Stimulated activated CD8-positive, alpha-beta memory T cell treated with anti-CD3 and anti-CD28 coated beads, Interleukin-4, amount 100 ng/mL, for 4 hours (primary cell): ENCODE measurements around the gene FARS2.

ENCODE experiments used
- DNase-seq, 2 donors: peaks; one replicate each; pipeline ENCODE4 v3.0.0-alpha.2; 2020; ENCODE audit warnings: low read depth in 2 of 2, low spot score in 1 of 2

The FARS2 gene

GRCh38 chr6:5746759-5747130 is 485.4 kb downstream of the FARS2 start:
- DNase-seq = no peak

GRCh38 chr6:5747379-5747778 is 486.1 kb downstream of the FARS2 start:
- DNase-seq = no peak

DNA sequence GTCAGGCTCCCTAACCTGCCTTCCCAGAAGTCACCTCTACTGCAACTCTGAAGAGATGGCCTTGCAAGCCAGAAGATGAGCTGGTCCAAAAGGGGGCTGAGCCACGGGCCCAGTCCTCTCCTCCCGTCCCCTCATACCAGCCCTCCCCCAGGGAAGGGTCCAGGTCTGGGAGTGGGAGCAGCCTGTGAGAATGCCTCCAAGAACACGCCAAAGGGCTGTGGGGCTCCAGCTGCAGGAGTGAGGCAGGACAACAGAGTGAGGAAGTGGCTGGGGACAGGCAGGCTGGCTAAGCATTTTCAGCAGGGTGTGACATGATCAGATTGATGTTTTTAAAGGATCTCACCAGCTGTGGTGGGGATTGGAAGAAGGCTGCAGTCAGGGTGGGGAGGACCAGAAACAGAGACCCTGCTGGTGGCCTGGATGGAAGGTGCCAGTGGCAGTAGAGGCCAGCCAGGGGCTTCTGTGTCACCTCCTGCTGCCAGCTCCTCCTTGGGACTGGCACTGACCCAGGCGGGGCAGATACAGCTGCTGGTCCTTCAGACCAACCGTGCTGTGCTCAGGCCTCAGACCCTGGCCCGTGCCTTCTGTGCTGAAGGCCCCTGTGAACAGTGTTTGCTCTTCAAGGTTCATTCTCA is 487.8 kb downstream of the FARS2 start:
- DNase-seq = no peak

GRCh38 chr6:5749651-5750215 is 488.4 kb downstream of the FARS2 start:
- DNase-seq = no peak

DNA sequence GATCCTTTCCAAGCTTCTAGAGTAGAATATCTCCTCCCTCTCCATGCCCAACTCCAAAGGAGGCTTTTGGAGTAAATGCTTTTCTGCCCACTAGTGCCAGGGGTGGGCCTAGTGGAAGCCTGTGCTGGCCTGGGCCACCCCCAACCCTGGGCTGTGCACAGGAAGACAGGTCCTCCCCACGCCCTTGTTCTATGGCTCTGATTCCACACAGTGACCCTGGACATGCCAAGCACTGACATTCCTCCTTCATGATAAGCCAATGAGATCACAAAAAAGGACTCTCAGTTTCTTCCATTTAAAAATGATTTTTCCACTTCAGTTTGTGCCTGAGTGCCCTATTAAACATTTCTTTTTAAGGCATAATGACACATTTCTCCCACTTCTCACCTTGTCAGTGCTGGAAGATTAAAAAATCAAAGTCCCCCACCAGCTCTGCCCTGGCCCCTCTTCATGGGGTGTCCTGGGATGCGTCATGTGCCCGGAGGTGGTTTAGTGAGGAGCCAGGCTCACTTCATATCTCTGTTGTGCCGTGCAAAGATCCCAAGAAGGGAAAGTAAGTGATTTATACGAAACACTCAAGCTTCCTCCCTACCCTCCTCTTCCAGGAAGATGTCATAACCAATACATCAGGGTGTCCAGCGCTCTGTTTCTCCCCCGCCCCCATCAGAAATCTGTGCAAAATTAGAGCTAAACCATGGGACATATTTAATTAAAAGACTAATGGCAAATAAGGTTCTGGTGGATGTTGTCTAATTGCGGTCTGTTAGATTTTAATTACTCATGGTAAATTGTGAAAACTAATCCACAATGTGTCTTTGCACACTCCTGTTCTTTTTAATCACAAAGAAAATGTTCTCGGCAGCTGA is 490.4 kb downstream of the FARS2 start:
- no peak for DNase-seq

DNA sequence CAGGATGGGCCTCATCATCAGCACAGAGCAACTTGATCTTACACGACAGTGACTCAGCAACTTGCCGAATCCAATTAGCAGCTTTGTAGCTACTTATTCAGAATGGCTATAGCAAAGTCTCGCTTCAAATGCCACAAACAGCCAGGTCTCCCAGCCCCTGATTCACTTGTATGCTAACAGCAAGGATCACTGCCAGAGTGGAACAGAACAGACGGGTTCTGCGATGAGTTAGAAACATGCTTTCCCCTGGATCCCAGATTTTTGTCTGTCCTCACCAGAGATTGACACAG is 491.0 kb downstream of the FARS2 start:
- DNase-seq = no peak

DNA sequence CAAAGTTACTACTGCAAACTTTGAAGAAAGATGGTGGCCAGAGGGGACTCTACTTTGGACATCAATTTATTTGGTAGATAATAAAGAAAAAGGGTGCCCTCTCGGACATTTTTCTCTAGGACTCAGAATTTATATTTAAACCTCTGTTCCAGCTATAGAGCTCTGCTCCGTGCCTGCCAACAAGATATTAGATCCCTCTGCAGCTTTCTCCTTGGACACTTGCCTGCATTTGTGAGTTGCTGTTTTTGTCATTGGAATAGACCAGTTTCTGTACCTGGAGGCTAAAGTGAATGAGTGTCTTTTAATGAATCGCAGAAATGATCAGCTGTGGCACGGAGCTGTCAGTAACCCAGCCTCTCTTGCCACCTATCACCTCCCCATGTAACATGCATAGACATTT is 491.9 kb downstream of the FARS2 start:
- no peak for DNase-seq

DNA sequence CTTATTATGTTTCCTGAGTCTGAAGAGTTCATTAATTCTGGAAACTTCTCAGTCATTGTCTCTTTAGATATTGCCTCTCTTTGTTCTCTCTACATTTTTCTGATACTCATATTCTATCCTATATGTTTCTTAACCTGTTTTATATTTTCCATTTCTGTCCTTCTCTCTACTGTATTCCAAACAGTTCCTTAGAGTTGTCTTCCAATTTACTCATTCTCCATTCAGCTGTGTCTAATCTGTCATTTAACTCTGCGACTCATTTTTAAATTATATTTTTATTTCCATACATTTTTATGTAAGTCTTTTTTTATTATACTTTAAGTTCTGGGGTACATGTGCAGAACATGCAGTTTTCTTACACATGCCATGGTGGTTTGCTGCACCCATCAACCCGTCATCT is 493.6 kb downstream of the FARS2 start:
- no peak for DNase-seq

DNA sequence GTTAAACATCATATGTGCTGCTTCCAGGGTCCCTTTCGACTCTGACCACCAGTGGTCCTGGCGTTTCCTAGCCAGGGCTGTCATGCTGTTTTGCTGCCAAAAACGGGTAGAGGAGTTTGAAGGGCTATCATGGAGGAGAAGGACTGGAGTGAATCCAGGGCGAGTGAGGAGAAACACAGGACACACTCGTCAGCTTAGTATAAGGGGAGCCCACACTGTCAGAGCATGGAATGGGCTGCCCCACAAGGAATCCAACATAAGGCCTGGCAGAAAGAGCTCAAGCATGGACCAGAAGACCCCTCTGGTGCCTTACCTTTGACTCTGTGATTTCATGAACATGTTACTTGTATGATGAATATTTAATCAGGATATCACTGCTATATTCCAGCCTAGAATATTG is 498.3 kb downstream of the FARS2 start:
- no peak for DNase-seq

DNA sequence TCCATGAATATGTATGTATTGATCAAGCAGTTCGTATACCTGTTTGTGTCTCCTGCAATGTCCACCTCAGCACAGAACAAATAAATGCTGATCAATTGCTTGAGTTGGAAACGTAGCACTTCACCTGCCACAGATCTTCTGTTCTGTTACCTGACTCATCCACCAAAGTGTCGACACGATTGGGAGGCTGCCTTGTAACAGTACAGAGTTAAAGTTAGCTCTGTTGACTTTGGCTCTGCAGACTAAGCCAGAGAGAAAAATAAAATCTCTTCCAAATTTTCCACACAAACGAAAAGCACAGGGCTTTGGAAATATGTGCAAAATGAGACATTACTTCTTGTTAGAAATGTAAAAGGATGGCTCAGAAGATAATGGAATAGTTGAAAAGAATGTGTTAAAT is 500.1 kb downstream of the FARS2 start:
- DNase-seq = no peak

DNA sequence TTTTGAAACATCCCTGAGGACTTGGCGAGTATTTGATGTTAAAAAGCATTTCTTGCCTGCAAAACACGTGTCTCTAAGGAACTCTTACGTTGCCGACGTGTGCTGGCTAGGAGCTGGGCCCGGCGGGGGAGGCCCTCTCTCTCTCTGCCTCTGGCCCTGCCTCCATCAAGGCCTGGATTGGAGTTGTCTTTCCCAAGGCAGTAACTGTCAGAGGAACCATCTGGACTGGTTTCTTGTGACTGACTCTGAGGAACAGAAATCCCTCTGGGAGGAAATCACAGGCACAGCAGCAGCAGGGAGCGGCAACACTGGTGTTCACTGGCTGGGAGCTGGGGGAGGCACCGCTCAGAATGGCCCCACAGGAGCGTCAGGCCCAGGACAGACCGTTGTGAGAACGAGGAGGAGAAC is 501.3 kb downstream of the FARS2 start:
- no peak for DNase-seq

DNA sequence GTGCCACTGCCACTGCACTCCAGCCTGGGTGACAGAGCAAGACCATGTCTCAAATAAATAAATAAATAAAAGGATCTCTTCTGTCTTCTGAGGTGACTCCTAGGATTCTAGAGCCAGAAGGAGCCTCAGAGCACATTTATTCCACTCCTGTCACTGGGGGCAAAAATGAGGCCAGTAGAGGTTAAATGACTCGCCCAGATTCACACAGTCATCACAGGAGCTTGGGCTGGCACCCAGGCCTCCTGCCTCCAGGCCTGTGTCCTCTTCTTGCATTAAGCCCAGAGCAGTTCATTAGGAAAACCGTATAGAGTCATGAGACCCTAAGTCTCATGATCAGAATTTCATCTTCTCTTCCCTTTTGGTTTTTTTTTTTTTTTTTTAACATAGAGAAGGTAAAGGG is 502.1 kb downstream of the FARS2 start:
- no peak for DNase-seq

DNA sequence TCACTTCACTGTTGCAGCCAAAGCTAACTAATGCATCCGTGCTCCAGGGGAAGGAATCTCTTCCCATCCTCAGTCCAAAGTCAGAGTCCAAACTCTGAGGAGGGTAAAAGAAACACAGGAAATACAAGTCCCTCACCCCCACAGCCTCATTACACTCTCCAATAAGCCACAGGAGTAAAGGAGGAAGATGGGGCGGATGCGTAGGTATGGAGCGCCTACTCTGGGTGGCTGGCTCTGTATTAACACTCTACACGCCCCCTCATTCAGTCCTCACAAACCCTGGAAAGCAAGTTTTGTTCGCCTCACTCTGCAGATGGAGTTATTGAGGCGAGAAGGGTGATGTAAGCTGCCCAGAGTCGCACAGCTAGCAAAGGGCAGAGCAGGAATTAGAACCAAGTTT is 502.6 kb downstream of the FARS2 start:
- no peak for DNase-seq

- DNase-seq = no peak
These were observed 503.2 kb downstream of the FARS2 start for GRCh38 chr6:5764401-5764955.

- no peak for DNase-seq
These were observed 503.9 kb downstream of the FARS2 start for GRCh38 chr6:5765141-5765760.

GRCh38 chr6:5766260-5766659 is 504.9 kb downstream of the FARS2 start:
- no peak for DNase-seq

- no peak for DNase-seq
These were observed 506.2 kb downstream of the FARS2 start for GRCh38 chr6:5767471-5767870.

DNA sequence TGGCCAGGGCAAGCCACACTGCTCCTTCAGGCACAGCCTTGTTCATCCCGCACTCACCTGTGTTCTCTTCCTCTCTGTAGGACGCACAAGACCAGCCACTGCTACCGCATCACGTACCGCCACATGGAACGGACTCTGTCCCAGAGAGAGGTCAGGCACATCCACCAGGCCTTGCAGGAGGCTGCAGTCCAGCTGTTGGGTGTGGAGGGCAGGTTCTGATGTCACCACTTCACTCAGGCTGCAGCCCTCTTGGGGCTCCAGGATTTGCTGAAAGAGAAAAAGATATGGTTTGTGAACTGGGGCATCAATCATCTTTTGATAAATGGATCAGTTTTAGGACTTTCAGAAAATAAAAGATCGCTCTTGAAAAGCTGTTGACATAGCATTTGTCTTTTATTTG is 509.9 kb downstream of the FARS2 start:
- no peak for DNase-seq

DNA sequence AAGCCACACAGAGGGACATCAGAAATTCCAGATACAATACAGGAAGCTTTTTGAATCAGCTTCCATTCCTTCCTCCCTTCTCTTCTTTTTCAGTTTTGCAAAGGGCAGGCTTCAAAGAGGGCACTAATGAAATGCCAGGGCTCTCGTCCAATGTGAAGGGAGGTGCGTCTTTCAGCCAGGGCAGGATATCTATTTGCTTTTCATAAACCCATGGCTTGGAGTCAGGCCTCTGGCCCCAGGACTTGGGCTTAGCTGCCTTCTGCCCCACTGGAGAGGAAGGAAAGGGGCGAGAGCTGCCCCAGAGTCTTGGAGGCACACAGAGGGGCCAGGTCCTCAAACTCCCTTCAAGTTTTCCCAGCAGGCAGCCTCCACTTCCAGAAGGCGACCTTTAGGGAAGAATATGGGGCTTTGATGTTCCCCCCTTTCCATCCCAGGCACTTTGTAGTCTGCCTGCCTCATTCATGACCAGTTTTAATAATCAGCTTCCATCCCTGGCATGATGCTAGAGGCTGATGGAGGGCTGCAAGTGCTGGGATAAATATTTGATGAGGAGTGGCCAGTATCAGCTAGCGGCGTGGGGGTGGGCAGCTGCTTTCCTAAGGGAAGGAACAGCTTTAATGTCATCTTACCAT is 510.6 kb downstream of the FARS2 start:
- DNase-seq = no peak

DNA sequence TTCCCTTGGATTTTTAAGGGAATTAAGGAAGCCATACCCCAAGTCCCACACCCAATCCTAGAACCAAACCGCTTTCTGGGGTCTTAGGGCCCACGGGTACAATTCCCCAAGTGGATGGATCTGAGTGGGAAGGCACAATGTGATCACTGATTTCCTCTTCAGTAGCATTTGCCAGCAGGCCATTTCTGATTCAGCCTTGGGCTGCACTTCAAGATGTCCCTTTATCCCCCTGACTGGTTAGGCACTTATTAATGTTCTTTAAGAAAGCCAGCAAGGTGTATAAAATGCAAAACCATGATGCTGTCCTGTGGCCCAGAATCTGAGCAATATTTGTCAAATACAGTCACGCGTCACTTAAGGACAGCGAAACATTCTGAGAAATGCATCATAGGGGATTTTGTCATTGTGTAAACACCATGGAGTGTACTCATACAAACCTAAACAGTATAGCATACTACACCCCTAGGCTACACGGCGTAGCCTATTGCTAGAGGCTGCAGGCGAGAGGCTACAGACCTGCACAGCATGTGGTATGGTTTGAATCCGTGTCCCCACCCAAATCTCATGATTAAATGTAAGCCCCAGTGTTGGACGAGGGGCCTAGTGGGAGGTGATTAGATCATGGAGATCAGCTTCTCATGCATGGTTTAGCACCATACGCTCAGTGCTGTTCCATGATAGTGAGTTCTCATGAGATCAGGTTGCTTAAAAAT is 511.3 kb downstream of the FARS2 start:
- no peak for DNase-seq

DNA sequence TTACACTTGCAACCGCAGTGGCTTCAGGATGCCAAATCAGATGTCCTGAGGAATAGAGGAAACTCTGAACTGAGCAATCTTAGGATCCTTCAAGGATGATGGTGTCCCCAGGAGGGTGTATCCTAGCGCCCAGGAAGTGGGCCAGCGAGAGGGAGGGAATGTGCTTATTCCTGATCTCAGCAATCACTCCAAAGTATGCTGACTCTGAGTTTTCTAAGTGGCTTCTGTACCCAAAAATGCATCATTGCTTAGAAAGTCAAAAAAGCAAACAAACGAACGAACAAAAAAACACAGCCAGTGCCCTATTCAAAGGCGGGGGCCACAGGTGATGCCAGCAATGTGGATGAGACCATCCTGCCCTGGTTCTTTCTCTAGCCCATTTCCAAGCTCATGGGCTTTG is 514.8 kb downstream of the FARS2 start:
- DNase-seq = no peak
